Hepatocyte (in vitro differentiated cells): ENCODE measurements around the gene RAP1GAP. TPM values are rescaled to one million over a fixed set of nuclear protein-coding genes. Genes with fewer than 3 reads are reported as not detected.

ENCODE experiments used
- DNase-seq: peaks from one replicate; pipeline ENCODE4 v3.0.0-alpha.2; 2016; ENCODE audit warnings: low spot score
- H2AFZ ChIP-seq: fragments of 200-600 bp; sonication (generic); 2 replicates; pipeline ENCODE4 v1.6.0; 2016; ENCODE audit warnings: antibody characterized with exemption, mild to moderate bottlenecking
- H3K27ac ChIP-seq: fragments of 200-600 bp; sonication (generic); 2 replicates; pipeline ENCODE4 v1.5.1; 2016; ENCODE audit warnings: mild to moderate bottlenecking
- H3K27me3 ChIP-seq: fragments of 200-600 bp; sonication (generic); 2 replicates; pipeline ENCODE4 v1.6.1; 2016
- H3K36me3 ChIP-seq: fragments of 200-600 bp; sonication (generic); replicated peaks from 2 replicates; pipeline ENCODE4 v1.5.1; 2016; ENCODE audit warnings: low read depth; ENCODE audit not compliant: insufficient read depth
- H3K4me1 ChIP-seq: fragments of 200-600 bp; sonication (generic); 2 replicates; pipeline ENCODE4 v1.5.1; 2016; ENCODE audit warnings: mild to moderate bottlenecking, moderate library complexity; ENCODE audit not compliant: insufficient read depth
- H3K4me2 ChIP-seq: fragments of 200-600 bp; sonication (generic); 2 replicates; pipeline ENCODE4 v1.6.0; 2016
- H3K4me3 ChIP-seq: fragments of 200-600 bp; sonication (generic); 2 replicates; pipeline ENCODE4 v1.5.1; 2016; ENCODE audit warnings: mild to moderate bottlenecking
- H3K79me2 ChIP-seq: fragments of 200-600 bp; sonication (generic); 2 replicates; pipeline ENCODE4 v1.6.0; 2017; ENCODE audit warnings: mild to moderate bottlenecking
- H3K9me2 ChIP-seq: fragments of 200-600 bp; sonication (generic); replicated peaks from 2 replicates; pipeline ENCODE4 v1.6.0; 2017; ENCODE audit warnings: mild to moderate bottlenecking; ENCODE audit not compliant: insufficient read depth
- H3K9me3 ChIP-seq: fragments of 200-600 bp; sonication (generic); 2 replicates; pipeline ENCODE4 v1.5.1; 2016; ENCODE audit warnings: low read depth, mild to moderate bottlenecking
- H4K20me1 ChIP-seq: fragments of 200-600 bp; sonication (generic); 2 replicates; pipeline ENCODE4 v1.6.0; 2016; ENCODE audit warnings: mild to moderate bottlenecking; ENCODE audit not compliant: insufficient read depth, poor library complexity, severe bottlenecking
- EZH2 ChIP-seq: fragments of 200-600 bp; sonication (generic); IDR thresholded peaks from 2 replicates; pipeline ENCODE4 v1.6.1; 2016; ENCODE audit warnings: antibody characterized with exemption, mild to moderate bottlenecking, borderline replicate concordance
- EZH2phosphoT487 ChIP-seq: fragments of 200-600 bp; sonication (generic); IDR thresholded peaks from one replicate; pipeline ENCODE4 v1.6.1; 2018; ENCODE audit warnings: antibody characterized with exemption, mild to moderate bottlenecking, low read depth, moderate library complexity; ENCODE audit not compliant: unreplicated experiment, severe bottlenecking
- WGBS: methylation state at CpG from one replicate; pipeline ENCODE4 v1.1.6; 2016; ENCODE audit warnings: low lambda C conversion rate; ENCODE audit errors: missing lambda C conversion rate; 5-methylcytosine and 5-hydroxymethylcytosine counted together
- polyA plus RNA-seq: library from polyadenylated mRNA; unstranded; fragments of >200 nt; fragmentation: Nextera tagmentation; extraction: Ambion mirVana; gene quantifications from 2 replicates; pipeline ENCODE4 v1.2.1, GENCODE V29; 2016
- total RNA-seq: library from RNA; depleted of rRNA; stranded (reverse); fragments of >200 nt; gene quantifications from 2 replicates; pipeline ENCODE4 v1.2.3, GENCODE V29; 2014
- TF ChIP-seq, protein P1 (sequence below): fragments of 200-600 bp; sonication (generic); IDR thresholded peaks from 2 replicates; pipeline ENCODE4 v1.5.1; 2016; ENCODE audit warnings: antibody characterized with exemption, mild to moderate bottlenecking; ENCODE audit not compliant: poor library complexity

RAP1GAP gene
- total and polyA plus RNA-seq, 2 experiments from 2014 or later: 12.3 to 18.0 TPM

DNA sequence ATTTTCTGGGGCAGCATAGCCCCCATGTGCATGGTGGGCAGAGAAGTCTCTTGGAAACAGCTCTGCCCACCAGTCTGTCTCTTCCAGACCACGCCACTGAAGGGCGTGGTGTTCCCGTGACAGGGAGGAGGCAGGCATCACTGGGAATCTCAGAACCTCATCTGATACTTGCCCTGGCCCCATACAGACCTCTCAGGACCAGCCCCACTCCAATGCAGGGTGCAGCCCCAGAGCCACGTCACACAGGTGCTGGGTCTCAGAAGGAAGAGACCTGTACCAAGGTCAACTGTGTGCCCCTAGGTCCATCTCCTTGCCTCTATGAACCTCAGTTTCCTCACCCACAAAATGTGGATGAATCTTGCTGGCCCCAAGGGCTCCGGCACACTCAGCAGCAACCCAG is 7.3 kb downstream of the RAP1GAP start:
- H3K36me3 ChIP-seq: no peaks in the 10 kb centered on the region
- no peak overlapping the region for H3K27ac ChIP-seq
- peaks cover 3% of the 10 kb centered on the region for H3K27me3 ChIP-seq
- H3K4me2 ChIP-seq: no peak overlapping the region
- no peak for DNase-seq
- no peaks in the 10 kb centered on the region for H3K9me2 ChIP-seq
- H2AFZ ChIP-seq: no peak overlapping the region
- no peaks in the 10 kb centered on the region for H3K79me2 ChIP-seq
- TF ChIP-seq EZH2phosphoT487 (no peak), EZH2 (no peak)
- TF ChIP-seq, protein P1, sequence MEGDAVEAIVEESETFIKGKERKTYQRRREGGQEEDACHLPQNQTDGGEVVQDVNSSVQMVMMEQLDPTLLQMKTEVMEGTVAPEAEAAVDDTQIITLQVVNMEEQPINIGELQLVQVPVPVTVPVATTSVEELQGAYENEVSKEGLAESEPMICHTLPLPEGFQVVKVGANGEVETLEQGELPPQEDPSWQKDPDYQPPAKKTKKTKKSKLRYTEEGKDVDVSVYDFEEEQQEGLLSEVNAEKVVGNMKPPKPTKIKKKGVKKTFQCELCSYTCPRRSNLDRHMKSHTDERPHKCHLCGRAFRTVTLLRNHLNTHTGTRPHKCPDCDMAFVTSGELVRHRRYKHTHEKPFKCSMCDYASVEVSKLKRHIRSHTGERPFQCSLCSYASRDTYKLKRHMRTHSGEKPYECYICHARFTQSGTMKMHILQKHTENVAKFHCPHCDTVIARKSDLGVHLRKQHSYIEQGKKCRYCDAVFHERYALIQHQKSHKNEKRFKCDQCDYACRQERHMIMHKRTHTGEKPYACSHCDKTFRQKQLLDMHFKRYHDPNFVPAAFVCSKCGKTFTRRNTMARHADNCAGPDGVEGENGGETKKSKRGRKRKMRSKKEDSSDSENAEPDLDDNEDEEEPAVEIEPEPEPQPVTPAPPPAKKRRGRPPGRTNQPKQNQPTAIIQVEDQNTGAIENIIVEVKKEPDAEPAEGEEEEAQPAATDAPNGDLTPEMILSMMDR: no peak
- H3K4me3 ChIP-seq: no peak overlapping the region
- no peaks in the 10 kb centered on the region for H4K20me1 ChIP-seq
- peaks cover under 1% of the 10 kb centered on the region for H3K4me1 ChIP-seq
- no peaks in the 10 kb centered on the region for H3K9me3 ChIP-seq
- 86% methylated on average over 5 of the region's 5 CpGs for WGBS

GRCh38 chr1:21659924-21660326 is 9.2 kb downstream of the RAP1GAP start:
- Histone ChIP-seq H4K20me1 (no peaks in the 10 kb centered on the region), H3K79me2 (no peaks in the 10 kb centered on the region), H3K27me3 (peaks cover 3% of the 10 kb centered on the region), H3K9me3 (no peaks in the 10 kb centered on the region), H3K9me2 (no peaks in the 10 kb centered on the region), H3K4me2 (no peak overlapping the region), H3K4me3 (no peak overlapping the region), H2AFZ (no peak overlapping the region), H3K36me3 (no peaks in the 10 kb centered on the region), H3K27ac (no peak overlapping the region), H3K4me1 (no peaks in the 10 kb centered on the region)
- no peak for DNase-seq
- no peak for TF ChIP-seq EZH2
- no peak for TF ChIP-seq EZH2phosphoT487
- TF ChIP-seq, protein P1: no peak
- WGBS: 52% methylated on average over 4 of the region's 4 CpGs

GRCh38 chr1:21659099-21659923 is 9.8 kb downstream of the RAP1GAP start:
- H3K4me2 ChIP-seq: peak overlapping the region; percentile 85

More at GRCh38 chr1:21659099-21659923, 9.8 kb downstream of the RAP1GAP start:
- no peak overlapping the region for H3K27ac ChIP-seq
- DNase-seq: peak; percentile 91
- no peak overlapping the region for H3K4me3 ChIP-seq
- no peaks in the 10 kb centered on the region for H3K79me2 ChIP-seq
- H3K27me3 ChIP-seq: peaks cover 3% of the 10 kb centered on the region
- TF ChIP-seq EZH2phosphoT487: no peak
- TF ChIP-seq, protein P1: peak; percentile 92
- no peak overlapping the region for H2AFZ ChIP-seq
- H3K9me2 ChIP-seq: no peaks in the 10 kb centered on the region
- no peaks in the 10 kb centered on the region for H4K20me1 ChIP-seq
- no peaks in the 10 kb centered on the region for H3K4me1 ChIP-seq
- H3K36me3 ChIP-seq: no peaks in the 10 kb centered on the region
- H3K9me3 ChIP-seq: no peaks in the 10 kb centered on the region
- WGBS: 5% methylated on average over 46 of the region's 64 CpGs
